OCI-LY7 (cell line): Measurements from ENCODE around the gene CRYM. TPM values are rescaled to one million over a fixed set of nuclear protein-coding genes. Genes with fewer than 3 reads are reported as not detected.

Experiments
- BruUV-seq: library from RNA; stranded (reverse); fragments of 400-500 nt; replicated peaks from 2 replicates; lab custom pipeline; 2021; lab: Mats Ljungman, UMichigan
- CTCF ChIA-PET: fragments of 300-600 bp; sonication (Branson Sonifier 250); formaldehyde crosslinking; loops from one replicate; lab custom pipeline; 2022; ENCODE audit warnings: antibody characterized with exemption; ENCODE audit not compliant: unreplicated experiment; lab: Charles Lee
- POLR2A ChIA-PET: fragments of 300-600 bp; sonication (Branson Sonifier 250); formaldehyde crosslinking; loops from one replicate; lab custom pipeline; 2022; ENCODE audit warnings: antibody characterized with exemption; lab: Charles Lee
- DNase-seq: peaks from one replicate; pipeline ENCODE4 v3.0.0-alpha.2; 2015; ENCODE audit warnings: low spot score
- H2AFZ ChIP-seq: fragments of 200-600 bp; sonication (generic), shearing (Covaris generic); 2 replicates; pipeline ENCODE4 v1.6.1; 2014; ENCODE audit warnings: mild to moderate bottlenecking, antibody characterized with exemption, low read length, moderate library complexity
- H3K27ac ChIP-seq: fragments of 200-600 bp; sonication (generic); 2 replicates; pipeline ENCODE4 v1.5.1; 2014; ENCODE audit warnings: mixed run types, low read depth, mild to moderate bottlenecking, moderate library complexity, low read length, inconsistent platforms; ENCODE audit not compliant: poor library complexity, severe bottlenecking
- H3K36me3 ChIP-seq: fragments of 200-600 bp; sonication (generic); 2 replicates; pipeline ENCODE4 v1.6.1; 2014; ENCODE audit warnings: mild to moderate bottlenecking, antibody characterized with exemption, low read length, moderate library complexity, mixed read lengths; ENCODE audit not compliant: insufficient read depth
- H3K4me1 ChIP-seq: fragments of 200-600 bp; sonication (generic); 2 replicates; pipeline ENCODE4 v1.5.1; 2014; ENCODE audit warnings: mild to moderate bottlenecking, low read length; ENCODE audit not compliant: insufficient read depth, poor library complexity, severe bottlenecking
- H3K4me2 ChIP-seq: fragments of 200-600 bp; sonication (generic); 2 replicates; pipeline ENCODE4 v1.6.1; 2014; ENCODE audit warnings: mild to moderate bottlenecking, low read length
- H3K4me3 ChIP-seq: fragments of 200-600 bp; sonication (generic); 2 replicates; pipeline ENCODE4 v1.5.1; 2014; ENCODE audit warnings: mild to moderate bottlenecking, low read depth, low read length; ENCODE audit not compliant: poor library complexity, severe bottlenecking
- H3K79me2 ChIP-seq: fragments of 200-600 bp; sonication (generic); 2 replicates; pipeline ENCODE4 v1.6.1; 2016; ENCODE audit warnings: low read depth, mild to moderate bottlenecking, low read length, moderate library complexity, mixed read lengths; ENCODE audit not compliant: insufficient read depth
- H3K9me2 ChIP-seq: fragments of 200-600 bp; sonication (generic); 2 replicates; pipeline ENCODE4 v1.6.1; 2016; ENCODE audit warnings: mild to moderate bottlenecking, low read length, mixed read lengths; ENCODE audit not compliant: insufficient read depth
- H3K9me3 ChIP-seq: fragments of 200-600 bp; sonication (generic); 2 replicates; pipeline ENCODE4 v1.6.1; 2014; ENCODE audit warnings: mild to moderate bottlenecking, mixed run types, low read length, mixed read lengths
- H4K20me1 ChIP-seq: fragments of 200-600 bp; sonication (generic); 2 replicates; pipeline ENCODE4 v1.6.1; 2014; ENCODE audit warnings: mild to moderate bottlenecking, antibody characterized with exemption, low read length, moderate library complexity, mixed read lengths; ENCODE audit not compliant: insufficient read depth
- CTCF ChIP-seq: fragments of 200-600 bp; sonication (generic); conservative IDR thresholded peaks from 2 replicates; pipeline ENCODE4 v1.5.1; 2014; ENCODE audit warnings: mild to moderate bottlenecking, antibody characterized with exemption, low read length, moderate library complexity, mixed read lengths
- EZH2phosphoT487 ChIP-seq: fragments of 200-600 bp; sonication (generic); IDR thresholded peaks from 2 replicates; pipeline ENCODE4 v1.6.1; 2018; ENCODE audit warnings: low read depth, borderline replicate concordance, mild to moderate bottlenecking, mixed run types, antibody characterized with exemption, low read length, moderate library complexity, mixed read lengths
- intact Hi-C: fragments of 100-400 bp; cut with micrococcal nuclease; formaldehyde crosslinking; loops from one replicate; pipeline ENCODE4 v1.10.0; 2022; ENCODE audit not compliant: unreplicated experiment
- total RNA-seq, 2 experiments: library from RNA; depleted of rRNA in 1 of 2; stranded (reverse); fragments of >200 nt in 1 of 2; shearing (Covaris generic) in 1 of 2; gene quantifications; 2 replicates each; pipeline ENCODE4 v1.2.3, GENCODE V29; 2014 to 2022

CRYM gene
- total RNA-seq, 2 experiments from 2014 or later = 0.23 to 0.28 TPM

GRCh38 chr16:21214086-21214485 lies 64.0 kb downstream of the CRYM start:
- CTCF ChIA-PET = no interaction called here

DNA sequence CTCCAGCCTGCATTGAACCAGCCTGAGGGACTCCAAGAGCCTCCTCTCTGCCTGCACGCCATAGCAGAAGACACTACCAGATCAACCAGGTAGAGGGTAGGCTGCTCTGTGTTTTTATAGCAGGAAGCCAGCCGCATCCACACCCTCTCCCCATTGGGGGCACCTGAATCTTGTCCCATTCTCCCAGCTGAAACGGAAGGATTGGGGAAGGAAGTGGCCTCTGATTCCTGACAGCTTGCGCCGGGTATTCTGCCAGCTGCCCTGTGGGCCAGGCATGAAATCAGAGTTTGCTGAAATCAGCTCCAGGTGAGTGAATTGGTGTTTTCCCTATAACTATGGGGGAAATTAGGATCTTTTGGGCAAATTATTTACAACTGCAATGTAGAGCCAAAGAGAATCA lies 66.6 kb downstream of the CRYM start, which contains the start of gene ZP2:
Gene ZP2 (minus strand): TSS at position 89 of the 400 bp plus-strand sequence. CDS start 27 bp downstream, at position 62.
- no TSS peak for BruUV-seq
- ChIA-PET CTCF (no interaction called here), POLR2A (interaction anchor here (0.7 to 1.1 kb wide), 2 partner anchors 40 to 195 kb away, joined by 4 read pairs; no protein-coding TSS in a partner anchor)
- Histone ChIP-seq H3K4me1 (no peaks in the 10 kb centered on the region), H2AFZ (no peak within 1 kb of the TSS), H4K20me1 (no peaks in the 10 kb centered on the region), H3K4me2 (no peak within 1 kb of the TSS), H3K79me2 (no peaks in the 10 kb centered on the region), H3K4me3 (no peak within 1 kb of the TSS), H3K9me2 (no peaks in the 10 kb centered on the region), H3K27ac (no peak within 1 kb of the TSS), H3K9me3 (no peaks in the 10 kb centered on the region), H3K36me3 (no peaks in the 10 kb centered on the region)
- TF ChIP-seq EZH2phosphoT487 (no peak), CTCF (no peak)
- intact Hi-C loops = no loop called here
- no peak for DNase-seq

More at GRCh38 chr16:21214086-21214485, 64.0 kb downstream of the CRYM start:
- TF ChIP-seq CTCF (no peak), EZH2phosphoT487 (no peak)
- no peaks in the 10 kb centered on the region for H4K20me1 ChIP-seq
- H3K9me3 ChIP-seq = no peaks in the 10 kb centered on the region
- H2AFZ ChIP-seq = no peak overlapping the region
- no peaks in the 10 kb centered on the region for H3K9me2 ChIP-seq
- H3K27ac ChIP-seq = no peak overlapping the region
- DNase-seq = no peak
- no peak overlapping the region for H3K4me2 ChIP-seq
- BruUV-seq = no TSS peak
- intact Hi-C loops = no loop called here
- H3K4me3 ChIP-seq = no peak overlapping the region
- H3K4me1 ChIP-seq = no peaks in the 10 kb centered on the region
- no peaks in the 10 kb centered on the region for H3K36me3 ChIP-seq
- no peaks in the 10 kb centered on the region for H3K79me2 ChIP-seq
- POLR2A ChIA-PET = no interaction called here

Other genes starting within 250 kb of the CRYM start
- not detected in 2 replicates for gene DNAH3, start 127.4 kb downstream of the CRYM start, total RNA-seq (2014; rRNA removed; shearing (Covaris generic))
- not detected in 2 replicates for gene DNAH3, start 127.4 kb downstream of the CRYM start, total RNA-seq (2022)
- 5.4 and 5.8 TPM in 2 replicates for gene LDAF1, start 119.6 kb downstream of the CRYM start, total RNA-seq (2014; rRNA removed; shearing (Covaris generic))
- 6.7 and 8.8 TPM in 2 replicates for gene LDAF1, start 119.6 kb downstream of the CRYM start, total RNA-seq (2022)
- gene ZP2, start 66.7 kb downstream of the CRYM start, total RNA-seq (2014; rRNA removed; shearing (Covaris generic)) = not detected in 2 replicates
- not detected in 2 replicates for gene ZP2, start 66.7 kb downstream of the CRYM start, total RNA-seq (2022)
- not detected in 2 replicates for gene ANKS4B, start 44.6 kb downstream of the CRYM start, total RNA-seq (2014; rRNA removed; shearing (Covaris generic))
- not detected in 2 replicates for gene ANKS4B, start 44.6 kb downstream of the CRYM start, total RNA-seq (2022)